Keratinocyte (primary cell): Measurements from ENCODE around the gene CACNA1C. TPM values are rescaled to one million over a fixed set of nuclear protein-coding genes. Genes with fewer than 3 reads are reported as not detected.

Experiments
- DNase-seq: peaks from one replicate; pipeline ENCODE4 v3.0.0-alpha.2; 2011; ENCODE audit warnings: low read depth, missing footprints, low spot score
- FAIRE-seq: peaks from 2 replicates; lab custom pipeline; 2011; peaks lifted over from hg19 to GRCh38; lab: Jason Lieb, UNC
- H2AFZ ChIP-seq: 2 replicates; pipeline ENCODE4 v1.6.0; 2012; ENCODE audit warnings: low read length, control low read depth, inconsistent platforms; ENCODE audit not compliant: control insufficient read depth
- H3K27ac ChIP-seq: 2 replicates; pipeline ENCODE4 v1.5.1; 2011; ENCODE audit warnings: low read length; ENCODE audit not compliant: control insufficient read depth, insufficient read depth
- H3K27me3 ChIP-seq: 3 replicates; pipeline ENCODE4 v1.6.0; 2011; ENCODE audit warnings: low read length; ENCODE audit not compliant: control insufficient read depth, insufficient read depth; ENCODE audit errors: extremely low read depth
- H3K36me3 ChIP-seq, 2 experiments: 2 replicates in 1 of 2; 3 replicates in 1 of 2; pipeline ENCODE4 v1.5.1; 2011; ENCODE audit warnings: low read length in 2 of 2, mild to moderate bottlenecking in 1 of 2; ENCODE audit not compliant: control insufficient read depth in 2 of 2, insufficient read depth in 2 of 2; ENCODE audit errors: extremely low read depth in 1 of 2
- H3K4me1 ChIP-seq: 3 replicates; pipeline ENCODE4 v1.5.1; 2011; ENCODE audit warnings: low read length; ENCODE audit not compliant: control insufficient read depth, insufficient read depth; ENCODE audit errors: extremely low read depth
- H3K4me2 ChIP-seq: 3 replicates; pipeline ENCODE4 v1.6.0; 2011; ENCODE audit warnings: low read depth, low read length; ENCODE audit not compliant: control insufficient read depth, insufficient read depth; ENCODE audit errors: extremely low read depth
- H3K4me3 ChIP-seq, 3 experiments: fragments of 200-600 bp in 1 of 3; sonication (generic) in 1 of 3; 2 replicates in 2 of 3; 3 replicates in 1 of 3; pipeline ENCODE4 v1.5.1; 2011 to 2016; ENCODE audit warnings: low read length in 3 of 3, mild to moderate bottlenecking in 3 of 3, control low read depth in 2 of 3, inconsistent platforms in 1 of 3, low read depth in 1 of 3, mixed read lengths in 1 of 3, mixed run types in 1 of 3, moderate library complexity in 1 of 3; ENCODE audit not compliant: control insufficient read depth in 2 of 3, insufficient read depth in 2 of 3; ENCODE audit errors: extremely low read depth in 1 of 3
- H3K79me2 ChIP-seq: 2 replicates; pipeline ENCODE4 v1.6.0; 2012; ENCODE audit warnings: low read length; ENCODE audit not compliant: control insufficient read depth, insufficient read depth
- H3K9ac ChIP-seq: 3 replicates; pipeline ENCODE4 v1.6.0; 2011; ENCODE audit warnings: low read length; ENCODE audit not compliant: control insufficient read depth, insufficient read depth; ENCODE audit errors: extremely low read depth
- H3K9me1 ChIP-seq: 3 replicates; pipeline ENCODE4 v1.6.0; 2011; ENCODE audit warnings: low read length; ENCODE audit not compliant: control insufficient read depth, insufficient read depth; ENCODE audit errors: extremely low read depth
- H3K9me3 ChIP-seq: 2 replicates; pipeline ENCODE4 v1.5.1; 2012; ENCODE audit warnings: low read depth, low read length; ENCODE audit not compliant: control insufficient read depth
- H4K20me1 ChIP-seq: 3 replicates; pipeline ENCODE4 v1.6.0; 2011; ENCODE audit warnings: low read length; ENCODE audit not compliant: control insufficient read depth, insufficient read depth; ENCODE audit errors: extremely low read depth
- EZH2 ChIP-seq: IDR thresholded peaks from one replicate; pipeline ENCODE4 v1.6.1; 2012; ENCODE audit warnings: inconsistent platforms, mild to moderate bottlenecking, low read length, moderate library complexity
- dilution Hi-C: fragments of 300-500 bp; cut with MboI; formaldehyde crosslinking; loops from one replicate; pipeline ENCODE4 v1.7.0; 2020; ENCODE audit warnings: low sequenced_read_pairs; ENCODE audit not compliant: extremely low pct_ligation_motif_present
- polyA plus RNA-seq, 5 experiments: library from polyadenylated mRNA; depleted of rRNA in 3 of 5; stranded (reverse) in 3 of 5; stranded (forward) in 1 of 5; unstranded in 1 of 5; fragments of >200 nt; gene quantifications; 1 replicate in 1 of 5; 2 replicates in 3 of 5; 3 replicates in 1 of 5; pipeline versions ENCODE4 v1.2.1 to v1.2.3, GENCODE V29; 2011 to 2012; ENCODE audit warnings: missing spikeins in 2 of 5, low read depth in 1 of 5, low replicate concordance in 1 of 5
- TF ChIP-seq, protein P1 (sequence below), 3 experiments: IDR thresholded peaks in 1 of 3; conservative IDR thresholded peaks in 1 of 3; optimal IDR thresholded peaks in 1 of 3; 2 replicates in 2 of 3; 3 replicates in 1 of 3; pipeline versions ENCODE3 to v1.5.1; 2011; ENCODE audit warnings: low read length in 3 of 3, mild to moderate bottlenecking in 3 of 3, moderate library complexity in 2 of 3, control low read depth in 1 of 3, inconsistent platforms in 1 of 3; ENCODE audit not compliant: insufficient read depth in 2 of 3; ENCODE audit errors: extremely low read depth in 1 of 3

CACNA1C gene
- polyA plus RNA-seq, 1 donor (not counting 4 experiments of a cell fraction or from before 2014, with no cell fraction given) = not detected

- no peak overlapping the region for H3K27ac ChIP-seq
- no peaks in the 10 kb centered on the region for H3K4me1 ChIP-seq
- TF ChIP-seq EZH2 = no peak
- TF ChIP-seq, protein P1, sequence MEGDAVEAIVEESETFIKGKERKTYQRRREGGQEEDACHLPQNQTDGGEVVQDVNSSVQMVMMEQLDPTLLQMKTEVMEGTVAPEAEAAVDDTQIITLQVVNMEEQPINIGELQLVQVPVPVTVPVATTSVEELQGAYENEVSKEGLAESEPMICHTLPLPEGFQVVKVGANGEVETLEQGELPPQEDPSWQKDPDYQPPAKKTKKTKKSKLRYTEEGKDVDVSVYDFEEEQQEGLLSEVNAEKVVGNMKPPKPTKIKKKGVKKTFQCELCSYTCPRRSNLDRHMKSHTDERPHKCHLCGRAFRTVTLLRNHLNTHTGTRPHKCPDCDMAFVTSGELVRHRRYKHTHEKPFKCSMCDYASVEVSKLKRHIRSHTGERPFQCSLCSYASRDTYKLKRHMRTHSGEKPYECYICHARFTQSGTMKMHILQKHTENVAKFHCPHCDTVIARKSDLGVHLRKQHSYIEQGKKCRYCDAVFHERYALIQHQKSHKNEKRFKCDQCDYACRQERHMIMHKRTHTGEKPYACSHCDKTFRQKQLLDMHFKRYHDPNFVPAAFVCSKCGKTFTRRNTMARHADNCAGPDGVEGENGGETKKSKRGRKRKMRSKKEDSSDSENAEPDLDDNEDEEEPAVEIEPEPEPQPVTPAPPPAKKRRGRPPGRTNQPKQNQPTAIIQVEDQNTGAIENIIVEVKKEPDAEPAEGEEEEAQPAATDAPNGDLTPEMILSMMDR (optimal IDR thresholded peaks at IDR 0.05 in 1 of 3, IDR thresholded peaks at IDR 0.05 in 1 of 3, conservative IDR thresholded peaks at IDR 0.05 in 1 of 3; ENCODE audit: extremely low read depth in 1 of 3, insufficient read depth in 2 of 3, low read length in 3 of 3) = no peak
- no peaks in the 10 kb centered on the region for H3K9me1 ChIP-seq
- no peaks in the 10 kb centered on the region for H3K79me2 ChIP-seq
- DNase-seq = no peak
- H2AFZ ChIP-seq = no peak overlapping the region
- peaks cover 36% of the 10 kb centered on the region for H3K27me3 ChIP-seq
- dilution Hi-C loops = no loop called here
- FAIRE-seq = no peak
- no peak overlapping the region for H3K9ac ChIP-seq
- no peak overlapping the region for H3K4me2 ChIP-seq
- no peaks in the 10 kb centered on the region for H3K36me3 ChIP-seq
- H3K4me3 ChIP-seq = no peak overlapping the region
- H4K20me1 ChIP-seq = no peaks in the 10 kb centered on the region
- no peaks in the 10 kb centered on the region for H3K9me3 ChIP-seq
Observed at GRCh38 chr12:2693244-2693860, 640.6 kb downstream of the CACNA1C start.

GRCh38 chr12:2693980-2694610 lies 641.3 kb downstream of the CACNA1C start:
- TF ChIP-seq EZH2 = no peak
- TF ChIP-seq, protein P1 (optimal IDR thresholded peaks at IDR 0.05 in 1 of 3, IDR thresholded peaks at IDR 0.05 in 1 of 3, conservative IDR thresholded peaks at IDR 0.05 in 1 of 3; ENCODE audit: extremely low read depth in 1 of 3, insufficient read depth in 2 of 3, low read length in 3 of 3) = no peak
- FAIRE-seq = no peak
- Histone ChIP-seq H4K20me1 (no peaks in the 10 kb centered on the region), H3K27me3 (peaks cover 36% of the 10 kb centered on the region), H3K4me2 (no peak overlapping the region), H3K9me3 (no peaks in the 10 kb centered on the region), H2AFZ (no peak overlapping the region), H3K27ac (no peak overlapping the region), H3K9ac (no peak overlapping the region), H3K4me1 (no peaks in the 10 kb centered on the region), H3K79me2 (no peaks in the 10 kb centered on the region), H3K36me3 (no peaks in the 10 kb centered on the region), H3K9me1 (no peaks in the 10 kb centered on the region), H3K4me3 (no peak overlapping the region)
- dilution Hi-C loops = no loop called here
- no peak for DNase-seq
